22Rv1 (cell line): ENCODE results near the gene KDM4B.

ENCODE experiments used
- H3K27ac ChIP-seq: fragments of 450-650 bp; 2 replicates; pipeline ENCODE4 v1.5.1; 2017
- ZFX ChIP-seq: fragments of 450-650 bp; IDR thresholded peaks from 2 replicates; pipeline ENCODE4 v1.6.1; 2017; ENCODE audit warnings: antibody characterized with exemption, borderline replicate concordance
- TF ChIP-seq, protein P1 (sequence below): fragments of 450-650 bp; IDR thresholded peaks from 2 replicates; pipeline ENCODE4 v1.5.1; 2017; ENCODE audit warnings: mild to moderate bottlenecking

KDM4B gene

DNA sequence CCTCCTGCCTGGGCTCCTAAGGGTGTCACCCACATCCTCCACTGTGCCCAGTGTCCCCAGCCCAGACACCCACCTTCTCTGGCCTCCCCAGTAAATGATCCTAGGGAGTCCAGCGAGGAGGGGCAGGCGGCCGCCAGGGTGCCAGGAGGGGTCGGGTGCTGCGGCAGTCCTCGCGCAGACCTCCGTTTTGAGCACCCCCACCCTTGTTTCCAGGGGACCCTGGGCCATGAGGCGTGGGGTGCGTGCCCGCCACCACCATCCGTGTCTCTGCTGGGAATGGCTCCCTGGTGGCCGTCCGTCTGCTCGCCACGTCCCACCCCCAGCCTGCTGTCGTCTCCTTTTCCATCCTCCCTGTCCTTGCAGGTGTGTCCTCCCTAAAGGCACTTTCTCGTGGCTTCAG is 133.0 kb downstream of the KDM4B start:
- no peak overlapping the region for H3K27ac ChIP-seq
- TF ChIP-seq ZFX: no peak

- no peak for TF ChIP-seq ZFX
- TF ChIP-seq, protein P1, sequence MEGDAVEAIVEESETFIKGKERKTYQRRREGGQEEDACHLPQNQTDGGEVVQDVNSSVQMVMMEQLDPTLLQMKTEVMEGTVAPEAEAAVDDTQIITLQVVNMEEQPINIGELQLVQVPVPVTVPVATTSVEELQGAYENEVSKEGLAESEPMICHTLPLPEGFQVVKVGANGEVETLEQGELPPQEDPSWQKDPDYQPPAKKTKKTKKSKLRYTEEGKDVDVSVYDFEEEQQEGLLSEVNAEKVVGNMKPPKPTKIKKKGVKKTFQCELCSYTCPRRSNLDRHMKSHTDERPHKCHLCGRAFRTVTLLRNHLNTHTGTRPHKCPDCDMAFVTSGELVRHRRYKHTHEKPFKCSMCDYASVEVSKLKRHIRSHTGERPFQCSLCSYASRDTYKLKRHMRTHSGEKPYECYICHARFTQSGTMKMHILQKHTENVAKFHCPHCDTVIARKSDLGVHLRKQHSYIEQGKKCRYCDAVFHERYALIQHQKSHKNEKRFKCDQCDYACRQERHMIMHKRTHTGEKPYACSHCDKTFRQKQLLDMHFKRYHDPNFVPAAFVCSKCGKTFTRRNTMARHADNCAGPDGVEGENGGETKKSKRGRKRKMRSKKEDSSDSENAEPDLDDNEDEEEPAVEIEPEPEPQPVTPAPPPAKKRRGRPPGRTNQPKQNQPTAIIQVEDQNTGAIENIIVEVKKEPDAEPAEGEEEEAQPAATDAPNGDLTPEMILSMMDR: no peak
- H3K27ac ChIP-seq: no peak overlapping the region
Observed at GRCh38 chr19:5102520-5102919, 133.6 kb downstream of the KDM4B start.

GRCh38 chr19:5103061-5103701 is 134.3 kb downstream of the KDM4B start:
- no peak for TF ChIP-seq ZFX
- TF ChIP-seq, protein P1: no peak
- H3K27ac ChIP-seq: no peak overlapping the region

GRCh38 chr19:5103812-5104410 is 135.0 kb downstream of the KDM4B start:
- no peak overlapping the region for H3K27ac ChIP-seq
- TF ChIP-seq, protein P1: no peak
- no peak for TF ChIP-seq ZFX

DNA sequence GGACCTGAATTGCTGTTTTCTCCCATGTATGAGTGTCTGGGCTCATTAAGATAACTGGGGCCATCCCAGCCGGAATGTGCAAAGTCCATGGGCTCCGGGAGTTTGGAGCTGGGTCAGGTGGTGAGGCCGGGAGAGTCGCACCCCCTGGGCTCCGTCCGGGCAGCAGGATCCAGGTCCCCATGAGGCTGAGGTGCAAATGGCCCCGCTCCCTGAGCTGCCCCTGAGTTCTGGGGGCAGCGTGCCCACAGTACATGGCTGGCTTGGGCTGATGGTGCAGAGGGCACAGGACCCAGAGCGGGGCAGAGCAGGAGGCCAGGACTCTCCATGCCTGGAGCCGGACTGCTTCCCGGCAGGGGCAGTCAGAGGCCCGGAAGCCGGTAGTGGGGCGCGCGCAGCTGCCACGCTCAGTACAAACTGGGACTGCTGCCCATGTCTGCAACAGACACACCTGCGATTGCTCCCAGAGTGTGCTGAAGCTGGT is 136.0 kb downstream of the KDM4B start:
- TF ChIP-seq ZFX: no peak
- TF ChIP-seq, protein P1: no peak
- H3K27ac ChIP-seq: no peak overlapping the region

- H3K27ac ChIP-seq: no peak overlapping the region
- TF ChIP-seq, protein P1: no peak
- TF ChIP-seq ZFX: no peak
Observed at GRCh38 chr19:5106191-5106726, 137.3 kb downstream of the KDM4B start.

GRCh38 chr19:5106971-5107370 is 138.1 kb downstream of the KDM4B start:
- no peak for TF ChIP-seq ZFX
- TF ChIP-seq, protein P1: no peak
- H3K27ac ChIP-seq: no peak overlapping the region
